HG02885 (cell line): Measurements from ENCODE around the gene PKD2L1.

Experiments used
- ATAC-seq: cut with Tn5 transposase; IDR thresholded peaks from one replicate; pipeline ENCODE4 v1.9.1; 2021; ENCODE audit warnings: mild to moderate bottlenecking; ENCODE audit not compliant: unreplicated experiment, poor library complexity

Gene PKD2L1

DNA sequence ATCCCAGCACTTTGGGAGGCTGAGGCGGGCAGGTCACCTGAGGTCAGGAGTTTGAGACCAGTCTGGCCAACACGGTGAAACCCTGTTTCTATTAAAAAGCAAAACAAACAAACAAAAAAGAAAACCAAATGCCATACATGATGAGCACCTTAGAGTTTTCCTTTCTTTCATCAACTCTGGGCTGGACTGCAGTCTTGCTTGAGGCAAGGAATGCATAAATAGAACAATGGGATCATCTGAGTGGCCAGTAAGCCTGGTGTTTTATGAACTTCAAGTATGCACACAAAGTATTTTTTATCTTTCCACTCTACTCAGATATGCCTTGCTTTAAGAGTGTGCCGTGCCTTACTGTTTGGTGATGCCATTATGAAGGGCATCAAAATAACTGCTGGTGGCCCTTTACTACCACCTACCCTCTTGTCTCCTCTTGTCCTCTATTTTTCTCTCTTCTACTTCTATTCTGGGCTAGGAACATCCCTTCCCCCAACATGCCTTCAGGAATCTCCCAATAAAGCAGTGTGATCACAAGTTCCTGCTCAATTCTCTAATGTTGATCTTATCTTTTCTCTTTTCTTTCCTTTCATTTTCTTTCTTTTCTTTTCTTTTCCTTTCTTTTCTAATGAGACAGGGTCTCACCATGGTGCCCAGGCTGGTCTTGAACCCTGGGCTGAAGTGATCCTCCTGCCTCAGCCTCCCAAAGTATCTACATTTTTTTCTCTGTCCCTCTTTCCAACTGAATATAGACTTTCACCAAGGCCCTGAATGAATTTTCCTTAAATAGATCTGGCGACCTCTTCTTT, 27.2 kb upstream of the PKD2L1 start:
- no peak for ATAC-seq

DNA sequence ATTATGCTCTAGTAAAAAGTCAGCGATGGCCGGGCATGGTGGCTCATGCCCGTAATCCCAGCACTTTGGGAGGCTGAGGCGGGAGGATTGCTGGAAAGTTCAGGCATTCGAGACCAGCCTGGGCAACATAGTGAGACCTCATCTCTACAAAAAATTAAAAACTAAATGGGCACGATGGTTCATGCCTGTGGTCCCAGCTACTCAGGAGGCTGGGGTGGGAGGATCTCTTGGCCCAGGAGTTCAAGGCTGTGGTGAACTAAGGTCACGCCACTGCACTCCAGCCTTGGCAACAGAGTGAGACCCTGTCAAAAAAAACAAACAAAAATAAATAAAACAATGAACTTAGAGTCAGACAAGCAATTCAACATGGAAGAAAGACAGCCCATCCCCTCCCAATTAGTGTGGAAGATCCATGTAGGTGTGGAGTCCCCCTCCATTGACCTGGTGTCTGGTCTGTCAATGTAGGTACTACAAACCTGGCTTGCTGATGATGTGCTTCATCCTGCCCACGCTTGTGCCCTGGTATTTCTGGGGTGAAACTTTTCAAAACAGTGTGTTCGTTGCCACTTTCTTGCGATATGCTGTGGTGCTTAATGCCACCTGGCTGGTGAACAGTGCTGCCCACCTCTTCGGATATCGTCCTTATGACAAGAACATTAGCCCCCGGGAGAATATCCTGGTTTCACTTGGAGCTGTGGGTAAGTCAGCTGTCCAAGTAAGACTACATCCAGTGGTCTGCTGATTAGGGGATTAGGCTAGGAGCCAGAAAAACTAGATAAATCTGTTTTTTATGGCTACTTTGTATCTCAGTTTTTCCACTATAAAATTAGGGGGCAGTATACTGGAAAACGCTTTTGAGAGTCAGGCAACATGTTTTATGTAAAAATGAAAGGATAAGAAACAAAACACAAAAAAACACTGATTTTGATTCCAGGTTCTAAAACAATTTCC, 26.3 kb upstream of the PKD2L1 start:
- no peak for ATAC-seq

DNA sequence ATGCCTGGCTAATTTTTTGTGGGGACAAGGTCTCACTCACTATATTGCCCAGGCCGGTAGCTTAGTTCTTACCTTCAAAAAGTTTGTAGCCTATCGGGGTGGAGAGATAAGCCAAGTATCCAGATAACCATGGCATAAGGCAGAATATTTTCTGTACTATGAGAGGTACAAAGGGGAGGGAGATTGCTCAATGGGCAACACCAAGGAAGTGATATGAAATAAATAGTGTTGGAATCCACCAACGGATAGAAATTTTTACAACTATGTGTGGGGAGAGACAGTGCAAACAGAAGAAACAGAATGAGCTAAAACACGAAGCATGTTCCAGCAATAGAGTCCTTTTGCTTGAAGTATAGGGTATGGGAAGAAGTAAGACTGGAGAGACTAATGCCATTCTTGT, 25.1 kb upstream of the PKD2L1 start:
- ATAC-seq, result no peak

DNA sequence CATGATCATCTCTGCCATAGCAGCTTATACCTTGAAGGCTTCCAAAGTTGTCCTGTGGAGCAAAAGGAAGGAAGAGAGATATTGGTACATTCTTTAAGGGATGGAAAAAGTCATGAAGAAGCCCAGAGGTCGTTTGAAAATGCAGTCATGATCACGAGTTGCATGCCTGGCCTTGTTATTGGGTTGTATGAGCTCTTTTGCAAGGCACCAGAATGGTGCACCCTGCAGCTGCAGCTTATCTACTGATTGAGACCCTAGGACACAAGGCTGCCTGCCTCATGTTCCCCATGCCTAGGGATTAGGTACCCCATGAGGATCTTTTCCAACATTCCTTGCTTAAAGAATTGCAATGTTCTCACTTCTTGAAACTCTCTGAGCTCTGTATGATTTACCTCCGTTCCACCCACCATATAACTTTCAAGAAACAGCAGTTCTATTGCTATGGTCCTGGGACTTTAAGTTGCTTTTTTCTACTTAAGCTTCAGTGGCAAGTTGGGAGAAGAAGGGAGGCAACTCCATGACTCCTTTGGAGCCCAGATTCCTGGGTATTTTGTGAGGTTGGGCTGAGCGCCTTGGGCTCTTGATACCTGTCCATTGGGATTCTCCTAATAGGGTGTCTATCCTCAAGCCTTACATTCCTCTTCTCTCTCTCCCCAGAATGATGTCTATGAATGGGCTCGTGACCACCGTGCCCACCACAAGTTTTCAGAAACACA, 23.9 kb upstream of the PKD2L1 start:
- ATAC-seq, result no peak

DNA sequence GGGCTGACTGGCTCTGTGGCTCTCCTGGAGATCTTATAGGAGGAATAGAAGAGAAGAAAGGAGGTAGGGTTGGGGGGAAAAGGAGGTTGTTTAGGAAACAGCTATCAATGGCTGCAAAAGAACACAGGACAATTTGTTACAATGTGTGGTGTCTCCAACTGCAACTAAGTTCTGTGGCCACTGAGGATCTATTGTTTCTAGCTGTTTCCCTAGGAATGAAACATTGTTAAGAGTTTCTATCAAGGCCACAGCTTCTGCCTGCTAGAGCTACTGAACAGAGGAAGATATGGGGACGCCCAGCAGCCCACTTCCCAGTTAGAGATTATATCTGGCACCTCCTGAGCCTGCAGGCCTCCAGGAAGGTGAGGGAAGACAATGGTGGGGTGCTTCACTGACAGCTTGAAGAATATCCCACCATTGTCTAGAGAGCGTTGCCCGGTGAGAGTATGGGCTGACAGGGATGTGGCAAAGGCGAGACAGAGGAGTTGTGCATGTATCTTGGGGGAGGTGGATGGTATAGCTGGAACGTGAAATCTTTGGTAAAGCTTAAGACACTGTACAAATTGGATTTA, 21.0 kb upstream of the PKD2L1 start:
- no peak for ATAC-seq

DNA sequence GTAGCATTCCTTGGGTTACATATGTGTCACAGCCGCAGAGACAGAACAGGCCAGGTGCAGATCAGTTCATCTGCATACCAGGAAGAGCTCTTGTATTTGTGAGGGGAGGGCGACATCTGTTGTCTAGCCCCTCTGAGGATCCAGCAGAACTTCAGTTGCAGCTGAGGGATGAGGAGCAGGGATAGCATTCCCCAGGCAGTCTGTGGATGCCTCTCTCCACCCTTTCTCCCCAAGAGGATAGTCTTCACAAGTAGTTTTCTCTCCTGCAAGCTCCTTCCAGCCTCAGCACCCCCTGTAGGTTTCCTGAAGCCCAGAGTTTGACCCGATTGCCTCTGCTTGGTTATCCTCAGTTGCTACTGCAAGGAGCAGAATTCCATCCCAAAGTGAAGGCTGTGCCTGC, 19.6 kb upstream of the PKD2L1 start:
- ATAC-seq, result no peak

DNA sequence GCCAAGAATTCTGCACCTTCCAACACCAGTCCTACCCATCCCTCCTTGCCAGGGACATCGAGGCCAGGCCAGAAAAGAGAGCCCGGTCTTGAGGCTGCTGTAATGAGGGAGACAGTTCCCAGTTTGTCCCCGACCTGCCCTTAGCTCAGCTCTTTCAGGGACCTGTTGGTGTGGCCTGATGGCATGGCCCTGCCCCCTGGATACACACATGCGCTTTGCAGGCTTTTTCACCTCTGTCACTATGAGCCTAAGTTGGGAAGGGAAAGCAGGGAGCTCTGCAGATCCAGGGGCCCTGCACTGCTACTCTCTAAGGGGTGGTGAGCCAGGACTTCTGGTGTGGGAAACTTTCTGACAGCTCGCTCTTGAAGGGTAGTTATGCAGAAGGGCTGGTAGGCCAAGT, 19.1 kb upstream of the PKD2L1 start:
- no peak for ATAC-seq

DNA sequence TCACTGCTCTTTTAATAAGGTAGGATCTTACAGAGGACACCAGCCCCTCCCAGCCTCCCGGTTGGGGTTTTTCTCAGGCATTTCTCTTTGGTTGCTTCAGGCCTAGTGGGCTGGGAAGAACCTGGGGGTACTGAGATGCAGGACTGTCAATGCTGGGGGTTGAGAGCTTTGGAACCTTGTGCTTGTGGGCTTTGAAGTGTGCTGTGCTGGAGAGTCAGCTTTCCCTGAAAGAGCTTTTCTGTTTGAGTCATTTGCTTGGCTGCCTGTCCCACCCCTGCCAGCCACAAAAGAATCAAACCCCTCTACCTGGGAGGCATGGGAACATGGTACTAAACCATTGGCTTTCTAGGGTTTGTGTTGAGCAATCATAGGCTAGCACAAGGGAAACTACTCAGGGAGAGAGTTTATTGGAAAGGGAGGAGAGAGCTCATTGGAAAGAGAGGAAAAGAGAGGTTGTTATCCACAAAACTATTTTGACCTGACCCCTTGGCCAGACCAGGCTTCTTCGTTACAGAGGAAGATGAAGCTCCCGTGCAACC, 18.4 kb upstream of the PKD2L1 start:
- no peak for ATAC-seq

DNA sequence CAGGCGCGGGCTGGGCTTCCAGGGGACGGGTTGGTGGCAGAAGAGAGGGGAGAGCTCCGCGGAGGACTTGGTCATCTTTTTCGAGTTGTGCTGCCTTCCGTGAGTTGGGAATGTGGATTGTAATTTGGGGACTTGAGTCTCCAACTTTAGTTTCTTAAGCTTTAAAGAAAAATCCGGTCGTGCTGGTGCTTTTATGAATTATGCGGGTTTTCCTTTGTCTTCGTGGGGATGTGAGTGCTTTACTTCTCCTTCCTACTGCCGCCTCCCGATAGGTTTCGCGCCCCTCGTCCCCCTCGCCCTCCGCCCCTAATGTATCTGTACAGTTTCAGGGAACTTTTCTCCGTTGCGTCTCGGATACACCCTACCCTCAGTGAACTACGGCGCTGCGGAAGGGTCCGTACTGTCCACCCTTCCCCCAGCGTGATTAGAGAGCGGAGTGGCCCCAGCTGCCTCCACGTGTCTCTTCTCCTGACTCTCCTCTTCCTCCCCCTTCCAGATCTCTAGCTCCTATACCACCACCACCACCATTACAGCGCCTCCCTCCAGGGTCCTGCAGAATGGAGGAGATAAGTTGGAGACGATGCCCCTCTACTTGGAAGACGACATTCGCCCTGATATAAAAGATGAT, 17.7 kb upstream of the PKD2L1 start:
- ATAC-seq, result no peak

DNA sequence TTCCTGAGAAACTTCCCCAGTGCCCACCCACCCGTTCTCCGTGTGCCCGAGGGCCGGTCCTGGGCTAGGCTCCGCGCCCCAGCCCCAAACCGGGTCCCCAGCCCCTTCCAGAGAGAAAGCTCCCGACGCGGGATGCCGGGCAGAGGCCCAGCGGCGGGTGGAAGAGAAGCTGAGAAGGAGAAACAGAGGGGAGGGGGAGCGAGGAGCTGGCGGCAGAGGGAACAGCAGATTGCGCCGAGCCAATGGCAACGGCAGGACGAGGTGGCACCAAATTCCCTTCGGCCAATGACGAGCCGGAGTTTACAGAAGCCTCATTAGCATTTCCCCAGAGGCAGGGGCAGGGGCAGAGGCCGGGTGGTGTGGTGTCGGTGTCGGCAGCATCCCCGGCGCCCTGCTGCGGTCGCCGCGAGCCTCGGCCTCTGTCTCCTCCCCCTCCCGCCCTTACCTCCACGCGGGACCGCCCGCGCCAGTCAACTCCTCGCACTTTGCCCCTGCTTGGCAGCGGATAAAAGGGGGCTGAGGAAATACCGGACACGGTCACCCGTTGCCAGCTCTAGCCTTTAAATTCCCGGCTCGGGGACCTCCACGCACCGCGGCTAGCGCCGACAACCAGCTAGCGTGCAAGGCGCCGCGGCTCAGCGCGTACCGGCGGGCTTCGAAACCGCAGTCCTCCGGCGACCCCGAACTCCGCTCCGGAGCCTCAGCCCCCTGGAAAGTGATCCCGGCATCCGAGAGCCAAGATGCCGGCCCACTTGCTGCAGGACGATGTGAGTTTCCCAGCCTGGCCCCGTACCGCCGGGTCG, 16.9 kb upstream of the PKD2L1 start, which contains the start of gene SCD:
SCD (plus strand) TSS at position 469 of the 803 bp plus-strand sequence; CDS start at position 741, 272 bp downstream.
- peak; percentile 92 for ATAC-seq

DNA sequence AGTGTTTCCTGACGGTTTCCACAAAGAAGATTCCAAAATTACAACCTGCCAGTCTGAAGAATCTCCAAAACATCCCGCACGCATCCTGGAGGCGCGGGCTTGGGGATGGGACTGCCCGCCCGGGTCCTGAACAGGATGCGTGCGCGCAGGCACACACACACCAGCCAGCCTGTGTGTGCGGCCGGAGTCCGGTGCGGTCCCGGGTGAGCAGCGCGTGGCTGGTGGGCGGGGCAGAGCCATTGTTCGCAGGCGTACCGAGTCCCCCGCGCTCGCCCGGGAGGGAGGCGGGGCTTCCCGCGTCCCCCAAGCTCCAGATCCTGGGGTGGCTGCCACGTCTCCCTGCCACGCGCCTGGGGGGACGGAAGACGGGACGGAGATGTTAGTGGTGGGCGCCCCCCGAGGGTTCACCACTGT, 16.3 kb upstream of the PKD2L1 start:
- peak; percentile 60 for ATAC-seq

DNA sequence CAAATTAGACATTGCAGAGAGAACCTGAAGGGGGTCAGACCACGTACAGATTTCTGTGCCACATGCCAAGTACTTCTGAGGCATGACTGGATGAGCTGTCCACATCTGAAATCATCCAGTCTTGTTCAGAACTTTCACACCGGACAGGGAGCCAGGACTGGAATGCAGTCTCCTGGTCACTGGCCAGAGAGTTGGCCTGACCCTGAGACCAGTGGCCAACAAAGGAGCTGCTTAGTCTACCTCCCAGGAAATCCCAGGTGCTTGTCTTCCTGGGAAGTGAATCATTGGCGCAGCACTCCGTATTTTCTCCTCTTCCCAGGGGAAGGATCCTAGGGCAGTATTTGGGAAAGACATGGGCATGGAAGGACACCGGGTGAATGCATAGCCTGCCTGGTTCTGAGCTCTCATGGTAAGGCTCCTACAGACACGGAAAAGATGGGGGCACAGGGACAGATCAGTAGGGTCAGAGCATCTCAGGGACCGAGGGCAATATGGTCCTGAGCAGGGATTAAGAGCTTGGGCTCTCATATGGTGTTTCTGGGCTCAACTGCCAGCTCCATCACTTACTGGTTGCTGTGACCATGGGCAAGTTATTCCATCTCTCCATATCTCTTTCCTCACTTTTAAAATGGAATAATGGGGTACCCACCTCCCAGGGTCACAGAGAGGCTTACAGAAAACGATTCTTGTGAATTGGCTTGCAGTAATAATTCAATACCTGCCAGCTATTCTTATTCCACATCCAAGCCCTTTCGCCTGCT, 15.7 kb upstream of the PKD2L1 start:
- ATAC-seq, result no peak

DNA sequence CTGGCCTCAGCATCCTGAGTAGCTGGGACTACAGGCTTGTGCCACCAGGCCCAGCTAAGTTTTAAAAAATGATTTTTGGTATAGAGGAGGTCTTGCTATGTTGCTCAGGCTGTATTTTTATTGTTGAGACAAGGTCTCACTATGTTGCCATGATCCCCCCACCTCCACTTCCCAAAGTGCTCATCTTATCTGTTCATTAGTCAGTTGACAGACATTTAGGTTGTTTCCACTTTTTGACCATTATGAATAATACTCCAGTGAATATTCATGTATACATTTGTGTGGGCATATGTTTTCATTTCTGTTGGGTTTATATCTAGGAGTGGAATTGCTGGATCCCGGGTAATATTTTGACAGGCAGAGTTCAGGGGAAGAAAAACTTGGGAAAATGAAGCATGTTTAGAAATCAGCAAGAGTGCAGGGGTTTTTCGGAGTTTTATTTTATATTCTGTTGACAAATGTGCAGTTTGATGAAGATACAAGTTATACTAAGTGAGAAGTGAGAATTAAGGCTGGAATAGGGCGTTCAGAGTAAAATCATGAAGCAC, 14.3 kb upstream of the PKD2L1 start:
- ATAC-seq, result no peak

DNA sequence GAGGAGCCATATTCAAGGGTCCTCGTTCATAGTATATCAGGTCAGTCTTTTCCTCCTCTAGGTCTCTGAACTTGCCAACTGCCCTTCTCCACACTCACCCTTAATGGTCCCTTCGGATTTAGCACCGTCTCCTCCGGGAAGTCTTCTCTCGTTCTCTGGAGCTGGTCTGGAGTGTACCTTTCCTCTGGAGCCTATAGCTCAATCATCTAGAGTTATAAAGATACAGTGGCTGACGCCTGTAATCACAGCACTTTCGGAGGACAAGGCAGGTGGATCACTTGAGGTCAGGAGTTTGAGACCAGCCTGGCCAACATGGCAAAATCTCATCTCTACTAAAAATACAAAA, 12.6 kb upstream of the PKD2L1 start:
- ATAC-seq, result no peak

DNA sequence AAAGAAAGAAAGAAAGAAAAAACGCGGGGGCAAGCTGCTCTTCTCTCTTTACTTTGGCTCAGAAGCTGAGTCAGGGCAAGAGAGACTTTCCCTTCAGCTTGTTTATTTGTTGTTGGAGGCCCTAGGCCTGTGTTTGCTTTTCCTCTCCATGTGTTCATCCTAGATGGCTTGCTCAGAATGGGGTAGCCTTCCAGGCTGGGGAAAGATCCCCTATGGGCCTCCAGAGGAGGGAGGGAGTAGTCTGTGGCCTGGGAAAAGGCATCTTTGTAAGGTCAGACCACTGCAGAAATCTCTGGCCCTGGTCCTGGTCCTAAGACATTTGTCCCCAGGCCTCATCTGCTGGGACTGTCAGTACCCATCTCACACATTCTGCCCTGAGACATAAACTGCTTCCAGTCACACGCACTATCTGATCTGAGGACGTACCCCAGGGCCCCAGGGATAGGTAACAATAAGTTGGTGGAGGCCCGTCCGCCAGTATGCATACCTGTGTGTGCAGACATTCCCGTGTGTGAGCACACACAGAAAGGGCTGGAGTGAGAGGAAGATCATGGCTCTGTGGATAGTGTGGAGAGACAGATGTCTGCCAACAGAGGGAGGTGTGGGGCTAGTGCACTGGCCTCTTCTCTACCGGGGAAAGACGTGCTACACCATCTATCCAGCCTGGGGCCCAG, 12.1 kb upstream of the PKD2L1 start:
- ATAC-seq, result no peak

DNA sequence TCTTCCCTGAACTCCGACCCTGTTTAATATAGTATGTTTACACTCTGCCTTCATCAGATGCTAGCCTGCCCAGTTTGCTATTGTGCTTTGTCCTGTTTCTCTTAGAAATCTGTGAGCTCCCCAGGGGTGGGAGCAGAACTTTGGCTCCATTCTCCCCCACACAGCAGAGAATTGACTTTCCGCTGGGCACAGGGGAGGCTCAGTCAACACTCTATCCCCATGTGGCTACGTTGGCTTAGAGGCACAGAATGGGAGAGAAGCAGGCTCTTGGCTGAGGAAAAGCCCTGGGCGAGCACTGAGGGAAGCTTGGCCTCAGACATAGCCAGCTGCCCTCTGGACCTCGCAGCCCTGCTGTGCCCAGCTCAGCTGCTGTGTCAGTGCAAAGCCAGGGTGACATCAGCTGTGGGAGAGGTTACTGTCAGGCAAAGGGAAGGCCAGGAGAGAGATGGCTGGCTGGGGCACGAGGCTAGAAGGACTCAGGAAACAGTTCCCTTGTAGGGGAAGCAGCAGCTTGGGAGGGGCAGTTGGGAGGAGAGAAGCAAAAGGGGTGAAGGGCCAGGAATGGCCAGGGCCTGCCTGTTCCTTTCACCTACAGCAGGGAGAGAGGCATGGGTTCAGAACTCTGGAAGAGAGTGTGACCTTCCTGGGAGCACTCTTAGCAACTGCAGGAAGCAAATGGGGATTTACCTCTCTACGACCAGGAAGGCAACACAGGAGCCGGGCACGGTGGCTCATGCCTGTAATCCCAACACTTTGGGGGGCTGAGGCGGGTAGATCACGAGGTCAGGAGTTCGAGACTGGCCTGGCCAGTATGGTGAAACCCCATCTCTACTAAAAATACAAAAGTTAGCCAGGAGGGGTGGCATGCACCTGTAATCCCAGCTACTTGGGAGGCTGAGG, 11.2 kb upstream of the PKD2L1 start:
- no peak for ATAC-seq
